Mesendoderm (in vitro differentiated cells): ENCODE results near the gene PHACTR1.

Experiments used
- DNase-seq: peaks from one replicate; pipeline ENCODE4 v3.0.0; 2013
- H2AK5ac ChIP-seq: 2 replicates; pipeline ENCODE4 v1.6.1; 2013; ENCODE audit warnings: low read length, inconsistent platforms
- H2BK120ac ChIP-seq: 2 replicates; pipeline ENCODE4 v1.6.1; 2013; ENCODE audit warnings: low read depth, mild to moderate bottlenecking, low read length, moderate library complexity, mixed read lengths
- H2BK15ac ChIP-seq: replicated peaks from 2 replicates; pipeline ENCODE4 v1.6.1; 2013; ENCODE audit warnings: low read depth, mild to moderate bottlenecking, moderate library complexity
- H2BK5ac ChIP-seq: 2 replicates; pipeline ENCODE4 v1.6.1; 2013; ENCODE audit warnings: low read length, inconsistent platforms
- H3K18ac ChIP-seq: 2 replicates; pipeline ENCODE4 v1.6.1; 2013; ENCODE audit warnings: mild to moderate bottlenecking, low read length, mixed read lengths
- H3K23ac ChIP-seq: one replicate; pipeline ENCODE4 v1.6.1; 2013; ENCODE audit warnings: low read length
- H3K27ac ChIP-seq: 2 replicates; pipeline ENCODE4 v1.5.1; 2013; ENCODE audit warnings: low read depth, mild to moderate bottlenecking, inconsistent platforms, low read length, moderate library complexity
- H3K27me3 ChIP-seq: 2 replicates; pipeline ENCODE4 v1.6.1; 2013; ENCODE audit warnings: low read length, control low read depth, mild to moderate bottlenecking, inconsistent platforms; ENCODE audit not compliant: insufficient read depth, poor library complexity
- H3K36me3 ChIP-seq: 2 replicates; pipeline ENCODE4 v1.6.1; 2013; ENCODE audit warnings: low read length, inconsistent platforms; ENCODE audit not compliant: control insufficient read depth, insufficient read depth
- H3K4ac ChIP-seq: one replicate; pipeline ENCODE4 v1.6.1; 2013; ENCODE audit warnings: low read depth, mild to moderate bottlenecking, low read length, moderate library complexity
- H3K4me1 ChIP-seq: 2 replicates; pipeline ENCODE4 v1.6.1; 2013; ENCODE audit warnings: low read depth, low read length, inconsistent platforms; ENCODE audit not compliant: control insufficient read depth
- H3K4me2 ChIP-seq: 2 replicates; pipeline ENCODE4 v1.6.1; 2013; ENCODE audit warnings: low read length
- H3K4me3 ChIP-seq: 2 replicates; pipeline ENCODE4 v1.5.1; 2013; ENCODE audit warnings: mild to moderate bottlenecking, low read length
- H3K56ac ChIP-seq: one replicate; pipeline ENCODE4 v1.6.1; 2013; ENCODE audit warnings: low read length
- H3K79me1 ChIP-seq: 2 replicates; pipeline ENCODE4 v1.6.1; 2013; ENCODE audit warnings: low read length, inconsistent platforms
- H3K79me2 ChIP-seq: 2 replicates; pipeline ENCODE4 v1.6.1; 2013; ENCODE audit warnings: mild to moderate bottlenecking, low read length; ENCODE audit not compliant: control insufficient read depth, insufficient read depth
- H3K9ac ChIP-seq: 2 replicates; pipeline ENCODE4 v1.6.1; 2013; ENCODE audit warnings: low read length, inconsistent platforms
- H4K5ac ChIP-seq: one replicate; pipeline ENCODE4 v1.6.1; 2013; ENCODE audit warnings: low read length
- H4K8ac ChIP-seq: one replicate; pipeline ENCODE4 v1.6.1; 2013; ENCODE audit warnings: low read depth, mild to moderate bottlenecking, control low read depth, low read length, moderate library complexity
- WGBS: extraction: QIAGEN DNeasy Blood & Tissue Kit; methylation state at CpG from one replicate; pipeline ENCODE4 v1.1.7; 2013; ENCODE audit warnings: low lambda C conversion rate, missing lambda C conversion rate; ENCODE audit not compliant: insufficient coverage; ENCODE audit errors: extremely low coverage; 5-methylcytosine and 5-hydroxymethylcytosine counted together

PHACTR1 gene

GRCh38 chr6:12749531-12750379 lies 33.2 kb downstream of the PHACTR1 start:
- H3K9ac ChIP-seq = peak overlapping the region; percentile 58
- H3K4ac ChIP-seq = no peak overlapping the region
- H2BK5ac ChIP-seq = no peak overlapping the region
- peak overlapping the region; percentile 52 for H3K18ac ChIP-seq
- H3K27ac ChIP-seq = no peak overlapping the region
- H2BK15ac ChIP-seq = no peak overlapping the region
- peak; percentile 75 for DNase-seq
- no peaks in the 10 kb centered on the region for H3K4me1 ChIP-seq
- H4K8ac ChIP-seq = no peak overlapping the region
- H2AK5ac ChIP-seq = no peak overlapping the region
- no peaks in the 10 kb centered on the region for H3K79me2 ChIP-seq
- no peak overlapping the region for H4K5ac ChIP-seq
- H3K4me3 ChIP-seq = peak overlapping the region; percentile 67
- H3K27me3 ChIP-seq = no peaks in the 10 kb centered on the region
- no CpG with 5 or more reads among the region's 75 CpGs for WGBS
- peak overlapping the region; percentile 81 for H3K56ac ChIP-seq
- H2BK120ac ChIP-seq = no peak overlapping the region
- no peak overlapping the region for H3K23ac ChIP-seq
- H3K79me1 ChIP-seq = no peaks in the 10 kb centered on the region
- H3K4me2 ChIP-seq = peak overlapping the region; percentile 14
- H3K36me3 ChIP-seq = no peaks in the 10 kb centered on the region

- H3K56ac ChIP-seq = peak overlapping the region; percentile 81
- H4K8ac ChIP-seq = no peak overlapping the region
- DNase-seq = no peak
- no peak overlapping the region for H2BK15ac ChIP-seq
- no peak overlapping the region for H3K27ac ChIP-seq
- H3K4me1 ChIP-seq = no peaks in the 10 kb centered on the region
- H4K5ac ChIP-seq = no peak overlapping the region
- H3K9ac ChIP-seq = no peak overlapping the region
- H3K18ac ChIP-seq = no peak overlapping the region
- peak overlapping the region; percentile 61 for H3K4me3 ChIP-seq
- H3K27me3 ChIP-seq = no peaks in the 10 kb centered on the region
- H3K36me3 ChIP-seq = no peaks in the 10 kb centered on the region
- no peak overlapping the region for H2BK5ac ChIP-seq
- H3K79me2 ChIP-seq = no peaks in the 10 kb centered on the region
- peak overlapping the region; percentile 14 for H3K4me2 ChIP-seq
- WGBS = no CpG with 5 or more reads among the region's 4 CpGs
- no peak overlapping the region for H3K23ac ChIP-seq
- no peak overlapping the region for H2BK120ac ChIP-seq
- H2AK5ac ChIP-seq = no peak overlapping the region
- no peaks in the 10 kb centered on the region for H3K79me1 ChIP-seq
- no peak overlapping the region for H3K4ac ChIP-seq
Observed at GRCh38 chr6:12750416-12750815, 33.8 kb downstream of the PHACTR1 start.

GRCh38 chr6:12751694-12752325 lies 35.2 kb downstream of the PHACTR1 start:
- Histone ChIP-seq H3K27me3 (no peaks in the 10 kb centered on the region), H2BK5ac (no peak overlapping the region), H3K4me1 (no peaks in the 10 kb centered on the region), H2BK120ac (no peak overlapping the region), H4K8ac (no peak overlapping the region), H3K4me2 (no peak overlapping the region), H2AK5ac (no peak overlapping the region), H3K56ac (no peak overlapping the region), H3K27ac (no peak overlapping the region), H2BK15ac (no peak overlapping the region), H3K79me1 (no peaks in the 10 kb centered on the region), H3K9ac (no peak overlapping the region), H3K23ac (no peak overlapping the region), H3K4ac (no peak overlapping the region), H3K36me3 (no peaks in the 10 kb centered on the region), H3K18ac (no peak overlapping the region), H3K79me2 (no peaks in the 10 kb centered on the region), H3K4me3 (no peak overlapping the region), H4K5ac (no peak overlapping the region)
- DNase-seq = peak; percentile 78
- no CpG with 5 or more reads among the region's 10 CpGs for WGBS

- no peak overlapping the region for H3K27ac ChIP-seq
- no peaks in the 10 kb centered on the region for H3K36me3 ChIP-seq
- no peak overlapping the region for H3K4me2 ChIP-seq
- no peaks in the 10 kb centered on the region for H3K4me1 ChIP-seq
- H3K4me3 ChIP-seq = no peak overlapping the region
- no CpG with 5 or more reads among the region's 2 CpGs for WGBS
- H3K18ac ChIP-seq = no peak overlapping the region
- no peak overlapping the region for H2AK5ac ChIP-seq
- DNase-seq = no peak
- H3K9ac ChIP-seq = no peak overlapping the region
- H3K79me2 ChIP-seq = no peaks in the 10 kb centered on the region
- no peak overlapping the region for H2BK15ac ChIP-seq
- no peak overlapping the region for H3K4ac ChIP-seq
- no peak overlapping the region for H4K8ac ChIP-seq
- no peaks in the 10 kb centered on the region for H3K79me1 ChIP-seq
- H3K23ac ChIP-seq = no peak overlapping the region
- H3K27me3 ChIP-seq = no peaks in the 10 kb centered on the region
- no peak overlapping the region for H4K5ac ChIP-seq
- no peak overlapping the region for H2BK120ac ChIP-seq
- H3K56ac ChIP-seq = no peak overlapping the region
- no peak overlapping the region for H2BK5ac ChIP-seq
Observed at GRCh38 chr6:12753036-12753435, 36.5 kb downstream of the PHACTR1 start.

- H3K23ac ChIP-seq = no peak overlapping the region
- H3K4me1 ChIP-seq = no peaks in the 10 kb centered on the region
- WGBS = no CpG with 5 or more reads among the region's 3 CpGs
Observed at GRCh38 chr6:12760226-12760625, 43.7 kb downstream of the PHACTR1 start.

More at GRCh38 chr6:12760226-12760625, 43.7 kb downstream of the PHACTR1 start:
- no peak overlapping the region for H3K27ac ChIP-seq
- no peak overlapping the region for H2BK120ac ChIP-seq
- H3K56ac ChIP-seq = no peak overlapping the region
- no peaks in the 10 kb centered on the region for H3K79me2 ChIP-seq
- no peak overlapping the region for H3K4ac ChIP-seq
- no peak overlapping the region for H3K4me2 ChIP-seq
- H4K8ac ChIP-seq = no peak overlapping the region
- H2AK5ac ChIP-seq = no peak overlapping the region
- H2BK5ac ChIP-seq = no peak overlapping the region
- H3K27me3 ChIP-seq = no peaks in the 10 kb centered on the region
- no peaks in the 10 kb centered on the region for H3K36me3 ChIP-seq
- no peak overlapping the region for H4K5ac ChIP-seq
- H3K79me1 ChIP-seq = no peaks in the 10 kb centered on the region
- no peak overlapping the region for H3K9ac ChIP-seq
- no peak overlapping the region for H3K18ac ChIP-seq
- no peak for DNase-seq
- no peak overlapping the region for H2BK15ac ChIP-seq
- no peak overlapping the region for H3K4me3 ChIP-seq
